IMR-90 (cell line): ENCODE measurements around the gene SLC44A1. TPM values are rescaled to one million over a fixed set of nuclear protein-coding genes. Genes with fewer than 3 reads are reported as not detected.

Experiments used
- ATAC-seq: fragments of 200-7000 bp; cut with Tn5 transposase; 2 replicates; pipeline ENCODE4 v1.9.1; 2020; ENCODE audit warnings: low read depth, mild to moderate bottlenecking, moderate library complexity
- BruUV-seq: library from RNA; stranded (reverse); fragments of 400-500 nt; replicated peaks from 2 replicates; lab custom pipeline; 2021; lab: Mats Ljungman, UMichigan
- CTCF ChIA-PET: fragments of 300-600 bp; formaldehyde crosslinking; extraction: SDS; loops from one replicate; lab custom pipeline; 2021; ENCODE audit warnings: antibody characterized with exemption; lab: Yijun Ruan, JAX
- POLR2A ChIA-PET: fragments of 300-600 bp; sonication (Branson Sonifier 250); formaldehyde crosslinking; loops from one replicate; lab custom pipeline; 2022; ENCODE audit warnings: antibody characterized with exemption; ENCODE audit not compliant: unreplicated experiment; lab: Charles Lee
- DNase-seq: peaks from one replicate; pipeline ENCODE4 v3.0.0; 2013
- H2AFZ ChIP-seq: replicated peaks from 2 replicates; pipeline ENCODE3; 2013; ENCODE audit warnings: low read length, mild to moderate bottlenecking; ENCODE audit not compliant: poor library complexity
- H2AK5ac ChIP-seq: 2 replicates; pipeline ENCODE4 v1.6.1; 2013; ENCODE audit warnings: low read depth, low read length, inconsistent platforms
- H2AK9ac ChIP-seq: replicated peaks from 2 replicates; pipeline ENCODE3; 2013; ENCODE audit warnings: mild to moderate bottlenecking, low read depth, low read length, moderate library complexity; ENCODE audit not compliant: poor library complexity
- H2BK120ac ChIP-seq: 2 replicates; pipeline ENCODE4 v1.6.1; 2013; ENCODE audit warnings: low read depth, low read length, inconsistent platforms
- H2BK15ac ChIP-seq: 3 replicates; pipeline ENCODE4 v1.6.1; 2013; ENCODE audit warnings: low read depth, low read length, inconsistent platforms
- H2BK20ac ChIP-seq: 2 replicates; pipeline ENCODE4 v1.6.1; 2013; ENCODE audit warnings: low read depth, mild to moderate bottlenecking, inconsistent platforms, low read length, moderate library complexity
- H2BK5ac ChIP-seq: 2 replicates; pipeline ENCODE4 v1.6.1; 2013; ENCODE audit warnings: mild to moderate bottlenecking, low read depth, low read length, inconsistent platforms; ENCODE audit not compliant: poor library complexity, severe bottlenecking
- H3K14ac ChIP-seq: replicated peaks from 2 replicates; pipeline ENCODE4 v1.6.1; 2013; ENCODE audit warnings: low read depth, low read length, inconsistent platforms
- H3K18ac ChIP-seq: 2 replicates; pipeline ENCODE4 v1.6.1; 2013; ENCODE audit warnings: low read depth, low read length, control low read depth
- H3K23ac ChIP-seq: 2 replicates; pipeline ENCODE4 v1.6.1; 2013; ENCODE audit warnings: low read depth, low read length, inconsistent platforms
- H3K27ac ChIP-seq: 2 replicates; pipeline ENCODE4 v1.5.1; 2013; ENCODE audit warnings: mild to moderate bottlenecking, control low read depth, low read length; ENCODE audit not compliant: insufficient read depth
- H3K27me3 ChIP-seq: 2 replicates; pipeline ENCODE4 v1.6.1; 2013; ENCODE audit warnings: low read length; ENCODE audit not compliant: control insufficient read depth, insufficient read depth
- H3K36me3 ChIP-seq: 2 replicates; pipeline ENCODE4 v1.6.1; 2013; ENCODE audit warnings: low read length, mixed read lengths; ENCODE audit not compliant: control insufficient read depth, insufficient read depth
- H3K4ac ChIP-seq: 2 replicates; pipeline ENCODE4 v1.6.1; 2013; ENCODE audit warnings: low read depth, low read length, inconsistent platforms
- H3K4me1 ChIP-seq: 2 replicates; pipeline ENCODE4 v1.6.1; 2013; ENCODE audit warnings: low read length, mixed read lengths; ENCODE audit not compliant: control insufficient read depth, insufficient read depth
- H3K4me2 ChIP-seq: 2 replicates; pipeline ENCODE4 v1.6.1; 2013; ENCODE audit warnings: low read depth, mild to moderate bottlenecking, control low read depth, low read length, moderate library complexity
- H3K4me3 ChIP-seq: 2 replicates; pipeline ENCODE4 v1.5.1; 2013; ENCODE audit warnings: low read depth, mild to moderate bottlenecking, control low read depth, low read length, moderate library complexity; ENCODE audit not compliant: insufficient read depth
- H3K56ac ChIP-seq: 2 replicates; pipeline ENCODE4 v1.6.1; 2013; ENCODE audit warnings: low read length, inconsistent platforms; ENCODE audit not compliant: insufficient read depth; ENCODE audit errors: extremely low read depth
- H3K79me1 ChIP-seq, 2 experiments: 2 replicates each; pipeline ENCODE4 v1.6.1; 2013; ENCODE audit warnings: low read length in 2 of 2, inconsistent platforms in 1 of 2, low read depth in 1 of 2
- H3K9ac ChIP-seq: 2 replicates; pipeline ENCODE4 v1.6.1; 2013; ENCODE audit warnings: low read depth, low read length, control low read depth
- H3K9me1 ChIP-seq: 2 replicates; pipeline ENCODE4 v1.6.1; 2013; ENCODE audit warnings: low read length, inconsistent platforms; ENCODE audit not compliant: insufficient read depth
- H3K9me3 ChIP-seq: 2 replicates; pipeline ENCODE4 v1.6.1; 2013; ENCODE audit warnings: low read length; ENCODE audit not compliant: control insufficient read depth, insufficient read depth
- H4K20me1 ChIP-seq: 2 replicates; pipeline ENCODE4 v1.6.1; 2013; ENCODE audit warnings: low read length, inconsistent platforms; ENCODE audit not compliant: insufficient read depth
- H4K5ac ChIP-seq: 2 replicates; pipeline ENCODE4 v1.6.1; 2013; ENCODE audit warnings: mild to moderate bottlenecking, low read depth, low read length, control low read depth
- H4K8ac ChIP-seq, 2 experiments: 2 replicates each; pipeline ENCODE4 v1.6.1; 2013; ENCODE audit warnings: low read depth in 2 of 2, low read length in 2 of 2, control low read depth in 1 of 2, inconsistent platforms in 1 of 2
- H4K91ac ChIP-seq: 2 replicates; pipeline ENCODE4 v1.6.1; 2013; ENCODE audit warnings: low read depth, low read length, inconsistent platforms; ENCODE audit not compliant: insufficient read depth
- BHLHE40 ChIP-seq: fragments of 150-350 bp; IDR thresholded peaks from 2 replicates; pipeline ENCODE4 v1.6.1; 2016; ENCODE audit warnings: mild to moderate bottlenecking, low read depth, low read length
- CEBPB ChIP-seq: IDR thresholded peaks from 2 replicates; pipeline ENCODE4 v1.6.1; 2012; ENCODE audit warnings: low read depth, low read length, improper control_type of control experiment
- CHD1 ChIP-seq: IDR thresholded peaks from 2 replicates; pipeline ENCODE4 v1.6.1; 2012; ENCODE audit warnings: low read depth, low read length, improper control_type of control experiment
- CTCF ChIP-seq: conservative IDR thresholded peaks from 2 replicates; pipeline ENCODE4 v1.5.1; 2012; ENCODE audit warnings: mild to moderate bottlenecking, low read depth, low read length, improper control_type of control experiment
- ELK1 ChIP-seq: fragments of 150-350 bp; IDR thresholded peaks from 2 replicates; pipeline ENCODE4 v1.6.1; 2016; ENCODE audit warnings: low read depth, mild to moderate bottlenecking, low read length, moderate library complexity, borderline replicate concordance
- FOS ChIP-seq: fragments of 150-350 bp; IDR thresholded peaks from 2 replicates; pipeline ENCODE4 v1.6.1; 2016; ENCODE audit warnings: low read depth, low read length
- MAFK ChIP-seq: IDR thresholded peaks from 2 replicates; pipeline ENCODE4 v1.6.1; 2012; ENCODE audit warnings: low read depth, low read length, improper control_type of control experiment
- MXI1 ChIP-seq: IDR thresholded peaks from 2 replicates; pipeline ENCODE4 v1.6.1; 2012; ENCODE audit warnings: low read depth, mild to moderate bottlenecking, low read length, moderate library complexity, borderline replicate concordance
- NFE2L2 ChIP-seq: fragments of 150-350 bp; IDR thresholded peaks from 2 replicates; pipeline ENCODE4 v1.6.1; 2016; ENCODE audit warnings: low read depth, mild to moderate bottlenecking, low read length
- POLR2A ChIP-seq: IDR thresholded peaks from 2 replicates; pipeline ENCODE4 v1.6.1; 2012; ENCODE audit warnings: mild to moderate bottlenecking, low read depth, low read length
- RAD21 ChIP-seq: IDR thresholded peaks from 2 replicates; pipeline ENCODE4 v1.6.1; 2012; ENCODE audit warnings: low read length, improper control_type of control experiment
- RCOR1 ChIP-seq: IDR thresholded peaks from 2 replicates; pipeline ENCODE4 v1.6.1; 2012; ENCODE audit warnings: mild to moderate bottlenecking, low read length, improper control_type of control experiment; ENCODE audit not compliant: insufficient replicate concordance
- RFX5 ChIP-seq: IDR thresholded peaks from 2 replicates; pipeline ENCODE4 v1.8.0; 2012; ENCODE audit warnings: low read depth, mild to moderate bottlenecking, low read length, moderate library complexity
- SMC3 ChIP-seq: fragments of 150-350 bp; IDR thresholded peaks from 2 replicates; pipeline ENCODE4 v1.6.1; 2016; ENCODE audit warnings: low read depth, mild to moderate bottlenecking, antibody characterized with exemption, low read length, moderate library complexity
- USF2 ChIP-seq: fragments of 150-350 bp; IDR thresholded peaks from 2 replicates; pipeline ENCODE4 v1.6.1; 2017; ENCODE audit warnings: mild to moderate bottlenecking, antibody characterized with exemption, low read length, low read depth
- WGBS, 2 experiments: methylation state at CpG; one replicate each; pipeline versions ENCODE4 v1.1.5 to v1.1.7; 2013; ENCODE audit warnings: missing lambda C conversion rate in 2 of 2; ENCODE audit not compliant: insufficient read length in 1 of 2; ENCODE audit errors: extremely low coverage in 2 of 2; 5-methylcytosine and 5-hydroxymethylcytosine counted together
- dilution Hi-C: fragments of 300-500 bp; cut with HindIII; formaldehyde crosslinking; loops from one replicate; pipeline ENCODE4 v1.14.3; 2018; ENCODE audit warnings: low sequenced_read_pairs; ENCODE audit not compliant: unreplicated experiment
- in situ Hi-C: fragments of 300-500 bp; cut with MboI; formaldehyde crosslinking; loops from 3 replicates; pipeline ENCODE4 v1.14.3; 2019; ENCODE audit warnings: low sequenced_read_pairs, inconsistent platforms, mixed read lengths
- intact Hi-C: fragments of 100-400 bp; cut with micrococcal nuclease; formaldehyde crosslinking; loops from 2 replicates; pipeline ENCODE4 v1.10.0; 2022
- polyA plus RNA-seq, 3 experiments: library from polyadenylated mRNA; depleted of rRNA; stranded (reverse); fragments of >200 nt; gene quantifications; 2 replicates each; pipeline ENCODE4 v1.2.3, GENCODE V29; 2012; ENCODE audit warnings: low replicate concordance in 1 of 3
- total RNA-seq: library from RNA; depleted of rRNA; stranded (reverse); fragments of >200 nt; gene quantifications from 2 replicates; pipeline ENCODE4 v1.2.3, GENCODE V29; 2012

The SLC44A1 gene
- total and polyA plus RNA-seq, 2 of the 4 experiments (the other 2 are of a cell fraction) = 5.2 to 21.7 TPM

GRCh38 chr9:105305856-105306255 lies 61.4 kb downstream of the SLC44A1 start:
- H4K8ac ChIP-seq = no peak overlapping the region
- no peak overlapping the region for H2BK15ac ChIP-seq
- peaks cover 4% of the 10 kb centered on the region for H3K4me1 ChIP-seq
- no peaks in the 10 kb centered on the region for H3K9me1 ChIP-seq
- TF ChIP-seq USF2 = no peak
- no peak for TF ChIP-seq CEBPB
- no peak for TF ChIP-seq CHD1
- no peak for TF ChIP-seq RFX5
- no peak for TF ChIP-seq SMC3
- TF ChIP-seq BHLHE40 = no peak
- TF ChIP-seq FOS = no peak
- TF ChIP-seq RCOR1 = no peak
- no peak for TF ChIP-seq ELK1
- no peak for TF ChIP-seq RAD21
- no peak for TF ChIP-seq MAFK
- TF ChIP-seq CTCF = no peak
- TF ChIP-seq MXI1 = no peak
- TF ChIP-seq NFE2L2 = no peak
- no peak for TF ChIP-seq POLR2A
- no peak overlapping the region for H2AK5ac ChIP-seq
- no peaks in the 10 kb centered on the region for H3K9me3 ChIP-seq
- no TSS peak for BruUV-seq
- no peak overlapping the region for H2BK5ac ChIP-seq
- no peak for ATAC-seq
- DNase-seq = no peak
- no peak overlapping the region for H3K23ac ChIP-seq
- no peak overlapping the region for H3K9ac ChIP-seq
- dilution Hi-C loops (no loop called here), in situ Hi-C loops (no loop called here), intact Hi-C loops (no loop called here)
- H3K18ac ChIP-seq = no peak overlapping the region
- POLR2A ChIA-PET = no interaction called here
- H3K56ac ChIP-seq = no peak overlapping the region
- WGBS, 2 experiments = no CpG with 5 or more reads among the region's 1 CpG
- H2AK9ac ChIP-seq = no peak overlapping the region
- H4K5ac ChIP-seq = no peak overlapping the region
- 0 out of 2 replicates have a peak overlapping the region, but pooled peaks have one; percentile 12 for H2BK20ac ChIP-seq
- H4K91ac ChIP-seq = no peak overlapping the region
- no peak overlapping the region for H3K4me2 ChIP-seq
- H3K27ac ChIP-seq = no peak overlapping the region
- H4K20me1 ChIP-seq = no peaks in the 10 kb centered on the region
- H3K14ac ChIP-seq = no peak overlapping the region
- H3K4ac ChIP-seq = no peak overlapping the region
- no peak overlapping the region for H2BK120ac ChIP-seq
- CTCF ChIA-PET = no interaction called here
- peaks cover 2% of the 10 kb centered on the region; the same call in 1 of the 2 replicates for H3K36me3 ChIP-seq
- H3K4me3 ChIP-seq = no peak overlapping the region
- peaks cover 0 to 8% of the 10 kb centered on the region in 2 experiments; a peak in 2 of 4 replicates for H3K79me1 ChIP-seq
- no peak overlapping the region for H2AFZ ChIP-seq
- no peaks in the 10 kb centered on the region for H3K27me3 ChIP-seq
